Measurements from ENCODE around the gene HOXA7. TPM values are rescaled to one million over a fixed set of nuclear protein-coding genes. Genes with fewer than 3 reads are reported as not detected.

Gene HOXA7
- not detected for total RNA-seq

DNA sequence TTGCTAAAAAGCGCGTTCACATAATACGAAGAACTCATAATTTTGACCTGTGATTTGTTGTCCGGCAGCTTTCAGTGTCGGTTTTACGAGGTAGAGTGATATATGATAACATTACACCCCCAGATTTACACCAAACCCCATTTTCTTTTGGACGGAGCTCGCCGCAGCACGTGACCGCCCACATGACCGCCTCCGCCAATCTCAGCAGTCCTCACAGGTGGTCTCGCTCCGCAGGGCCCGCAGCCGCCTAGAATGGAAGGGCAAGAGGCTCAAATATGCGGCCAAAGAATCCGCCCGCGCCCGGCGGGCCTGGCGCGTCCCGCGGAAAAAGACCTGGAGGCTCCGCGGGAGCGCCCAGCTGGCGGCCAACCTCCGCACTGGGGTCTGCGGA is at the start of gene HOXA7:
Gene HOXA7, minus strand, starts transcription at position 168 of the 391 bp plus-strand sequence. Its CDS starts 130 bp downstream, at position 38.
- Mint-ChIP-seq H3K36me3 (ENCODE audit: low read depth) (peaks cover 3% of the 10 kb centered on the region), H3K27me3 (peaks cover 86% of the 10 kb centered on the region), H3K9me3 (no peaks in the 10 kb centered on the region), H3K4me3 (peak within 1 kb of the TSS; percentile 50), H3K4me1 (peaks cover 17% of the 10 kb centered on the region), H3K27ac (peak within 1 kb of the TSS; percentile 82)
- ChIA-PET CTCF (interaction anchor here (0.8 to 1.4 kb wide), 2 partner anchors 12 to 34 kb away, joined by 3 to 6 read pairs; no protein-coding TSS in a partner anchor), POLR2A (no interaction called here)
- DNase-seq, result no peak

- H3K9me3 Mint-ChIP-seq, result no peaks in the 10 kb centered on the region
- peaks cover 96% of the 10 kb centered on the region for H3K27me3 Mint-ChIP-seq
- no peak for DNase-seq
- H3K4me3 Mint-ChIP-seq, result no peak overlapping the region
- POLR2A ChIA-PET, result no interaction called here
- peaks cover 17% of the 10 kb centered on the region for H3K4me1 Mint-ChIP-seq
- peaks cover 2% of the 10 kb centered on the region for H3K36me3 Mint-ChIP-seq (ENCODE audit: low read depth)
- CTCF ChIA-PET, result interaction anchor here (0.9 kb wide), 1 partner anchor 9 kb away, joined by 3 read pairs; no protein-coding TSS in a partner anchor
- peak overlapping the region; percentile 68 for H3K27ac Mint-ChIP-seq
These were observed 49.1 kb upstream of the HOXA7 start for GRCh38 chr7:27205325-27206280.

DNA sequence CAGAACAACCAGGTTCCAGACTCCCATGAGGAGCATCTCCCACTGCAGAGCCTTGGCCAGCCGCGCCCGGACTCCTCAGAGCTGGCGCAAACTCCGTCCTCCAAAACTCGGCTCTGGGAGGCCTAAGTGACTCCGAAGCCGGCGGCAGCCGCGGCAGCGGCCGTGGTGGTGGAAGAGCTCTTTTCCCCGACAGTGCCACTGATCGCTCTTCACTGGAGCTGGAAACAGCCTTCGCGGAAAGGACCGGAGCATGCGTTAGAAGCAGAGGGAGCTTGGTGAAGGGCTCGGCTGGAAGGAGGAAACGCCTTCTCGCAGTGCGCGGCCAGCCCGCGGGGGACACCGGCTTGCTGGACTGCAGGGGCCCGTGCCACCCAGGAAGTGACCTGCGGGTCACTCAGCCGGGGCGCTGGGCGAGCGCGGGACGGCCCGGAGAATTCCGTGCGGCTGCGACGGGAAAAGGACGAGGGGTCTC is 48.4 kb upstream of the HOXA7 start:
- Mint-ChIP-seq H3K27me3 (peaks cover 93% of the 10 kb centered on the region), H3K36me3 (ENCODE audit: low read depth) (peaks cover 2% of the 10 kb centered on the region), H3K27ac (no peak overlapping the region), H3K9me3 (no peaks in the 10 kb centered on the region), H3K4me1 (peaks cover 16% of the 10 kb centered on the region), H3K4me3 (no peak overlapping the region)
- no peak for DNase-seq
- ChIA-PET CTCF (interaction anchor here (0.9 kb wide), 1 partner anchor 9 kb away, joined by 3 read pairs; no protein-coding TSS in a partner anchor), POLR2A (no interaction called here)

DNA sequence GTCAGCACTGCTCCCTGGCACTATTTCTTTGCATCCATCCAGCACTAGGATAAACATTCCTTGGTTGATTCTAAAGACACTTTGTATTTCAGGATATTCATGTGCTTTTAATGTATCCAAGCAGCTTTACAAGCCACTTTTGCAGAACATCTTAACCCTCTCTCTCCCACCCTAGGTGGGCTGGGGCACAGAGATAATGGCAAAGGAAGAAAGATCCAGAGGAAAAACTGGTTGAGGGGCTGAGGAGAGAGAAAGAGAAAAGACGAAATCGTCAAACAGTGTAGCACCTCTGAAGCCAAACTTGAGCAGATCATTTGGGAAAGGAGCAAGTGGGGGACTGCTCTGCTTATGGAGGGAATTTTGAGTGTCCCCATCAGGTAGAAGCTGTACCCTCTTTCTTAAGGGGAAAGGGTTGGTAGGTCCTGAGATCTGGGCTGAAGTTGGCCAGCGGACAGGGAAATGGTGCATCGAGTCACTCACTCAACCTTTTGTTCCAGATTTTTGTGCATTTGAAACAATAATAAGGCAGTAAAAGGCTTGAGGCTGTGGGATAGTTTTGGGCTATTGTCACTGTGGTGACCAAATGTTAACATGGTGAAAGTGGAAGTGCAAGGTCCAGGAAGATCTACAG is 47.6 kb upstream of the HOXA7 start:
- H3K27me3 Mint-ChIP-seq, result peaks cover 90% of the 10 kb centered on the region
- peaks cover 2% of the 10 kb centered on the region for H3K36me3 Mint-ChIP-seq (ENCODE audit: low read depth)
- H3K27ac Mint-ChIP-seq, result no peak overlapping the region
- no peak overlapping the region for H3K4me3 Mint-ChIP-seq
- DNase-seq, result no peak
- H3K4me1 Mint-ChIP-seq, result peaks cover 18% of the 10 kb centered on the region
- ChIA-PET POLR2A (no interaction called here), CTCF (interaction anchor here (0.7 to 0.9 kb wide), 4 partner anchors 8 to 43 kb away, joined by 3 read pairs; no protein-coding TSS in a partner anchor)
- H3K9me3 Mint-ChIP-seq, result no peaks in the 10 kb centered on the region

- ChIA-PET CTCF (interaction anchor here (0.7 to 0.9 kb wide), 2 partner anchors 14 to 42 kb away, joined by 3 read pairs; no protein-coding TSS in a partner anchor), POLR2A (no interaction called here)
- no peak overlapping the region for H3K4me3 Mint-ChIP-seq
- no peak for DNase-seq
- no peak overlapping the region for H3K27ac Mint-ChIP-seq
- H3K36me3 Mint-ChIP-seq (ENCODE audit: low read depth), result peaks cover 2% of the 10 kb centered on the region
- H3K9me3 Mint-ChIP-seq, result no peaks in the 10 kb centered on the region
- peaks cover 90% of the 10 kb centered on the region for H3K27me3 Mint-ChIP-seq
- peaks cover 18% of the 10 kb centered on the region for H3K4me1 Mint-ChIP-seq
These were observed 47.0 kb upstream of the HOXA7 start for GRCh38 chr7:27203365-27203953.

DNA sequence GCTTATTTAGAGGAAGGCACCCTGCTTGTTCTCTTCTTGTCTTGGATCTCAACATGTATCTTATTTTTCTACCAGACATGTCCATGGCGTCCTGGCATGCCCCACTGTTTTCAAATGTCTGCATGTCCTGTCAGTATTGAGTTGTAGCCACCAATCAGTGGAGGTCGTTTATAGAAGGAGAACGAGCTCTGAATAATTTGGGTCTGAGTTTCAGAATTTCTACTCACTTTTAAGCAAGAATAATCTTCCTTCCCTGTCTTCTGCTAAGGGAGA is 46.3 kb upstream of the HOXA7 start:
- Mint-ChIP-seq H3K27me3 (peaks cover 90% of the 10 kb centered on the region), H3K4me3 (no peak overlapping the region), H3K9me3 (no peaks in the 10 kb centered on the region), H3K4me1 (peaks cover 21% of the 10 kb centered on the region), H3K27ac (peak overlapping the region; percentile 41), H3K36me3 (ENCODE audit: low read depth) (peaks cover 2% of the 10 kb centered on the region)
- ChIA-PET POLR2A (no interaction called here), CTCF (interaction anchor here (0.6 to 1.2 kb wide), 2 partner anchors 40 to 42 kb away, joined by 3 to 4 read pairs; no protein-coding TSS in a partner anchor)
- DNase-seq, result no peak

DNA sequence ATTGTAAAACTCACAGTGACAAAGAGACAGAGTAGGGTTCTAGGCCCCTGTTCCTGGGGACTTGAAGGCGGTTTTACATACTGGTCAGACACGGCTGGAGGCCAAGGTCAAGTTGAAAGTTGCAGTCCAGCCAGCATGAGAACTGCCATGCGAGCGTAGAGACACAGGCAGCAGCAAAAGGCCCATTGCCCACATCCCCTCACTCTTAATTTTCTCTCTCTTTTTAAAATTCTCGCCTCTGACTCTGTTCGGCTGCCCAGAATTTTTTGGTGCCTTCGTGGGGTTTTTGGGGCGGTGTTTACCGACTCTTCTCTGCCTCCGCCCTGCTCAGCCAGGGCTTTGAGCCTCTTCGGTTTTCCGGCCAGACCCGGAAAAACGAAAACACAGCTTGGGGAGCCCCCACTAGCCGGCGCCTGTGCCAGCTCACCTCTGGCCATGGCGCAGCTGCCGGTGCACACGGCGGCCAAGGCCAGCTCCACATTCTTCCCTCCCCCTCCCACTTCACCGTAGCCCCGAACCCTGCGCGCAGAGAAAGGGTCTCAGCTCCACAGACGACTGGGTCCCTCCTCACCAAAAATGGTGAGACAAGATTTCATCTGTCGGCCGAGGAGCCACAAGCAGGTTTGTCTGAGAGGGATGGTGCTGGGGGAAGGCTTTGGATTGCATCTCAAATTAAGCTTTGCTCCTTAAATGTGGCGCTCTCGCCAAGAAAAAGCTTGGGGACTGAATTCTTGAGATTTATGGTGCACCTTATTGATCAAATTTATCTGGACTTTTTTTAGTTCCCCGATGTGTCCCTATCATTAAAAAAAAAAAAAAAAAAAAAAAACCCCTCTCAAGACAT is 45.8 kb upstream of the HOXA7 start:
- Mint-ChIP-seq H3K4me3 (no peak overlapping the region), H3K27me3 (peaks cover 90% of the 10 kb centered on the region), H3K36me3 (ENCODE audit: low read depth) (peaks cover 2% of the 10 kb centered on the region), H3K4me1 (peaks cover 21% of the 10 kb centered on the region), H3K9me3 (no peaks in the 10 kb centered on the region), H3K27ac (no peak overlapping the region)
- POLR2A ChIA-PET, result no interaction called here
- DNase-seq, result no peak
- CTCF ChIA-PET, result interaction anchor here (0.6 to 1.2 kb wide), 3 partner anchors 32 to 41 kb away, joined by 3 to 4 read pairs (median 3); no protein-coding TSS in a partner anchor

- Mint-ChIP-seq H3K27ac (no peak overlapping the region), H3K36me3 (ENCODE audit: low read depth) (peaks cover 2% of the 10 kb centered on the region), H3K4me3 (no peak overlapping the region), H3K9me3 (no peaks in the 10 kb centered on the region), H3K27me3 (peaks cover 89% of the 10 kb centered on the region), H3K4me1 (peaks cover 21% of the 10 kb centered on the region)
- CTCF ChIA-PET, result interaction anchor here (1.1 to 1.2 kb wide), 2 partner anchors 31 to 40 kb away, joined by 3 to 4 read pairs; no protein-coding TSS in a partner anchor
- POLR2A ChIA-PET, result no interaction called here
- DNase-seq, result no peak
These were observed 45.1 kb upstream of the HOXA7 start for GRCh38 chr7:27201580-27202017.

DNA sequence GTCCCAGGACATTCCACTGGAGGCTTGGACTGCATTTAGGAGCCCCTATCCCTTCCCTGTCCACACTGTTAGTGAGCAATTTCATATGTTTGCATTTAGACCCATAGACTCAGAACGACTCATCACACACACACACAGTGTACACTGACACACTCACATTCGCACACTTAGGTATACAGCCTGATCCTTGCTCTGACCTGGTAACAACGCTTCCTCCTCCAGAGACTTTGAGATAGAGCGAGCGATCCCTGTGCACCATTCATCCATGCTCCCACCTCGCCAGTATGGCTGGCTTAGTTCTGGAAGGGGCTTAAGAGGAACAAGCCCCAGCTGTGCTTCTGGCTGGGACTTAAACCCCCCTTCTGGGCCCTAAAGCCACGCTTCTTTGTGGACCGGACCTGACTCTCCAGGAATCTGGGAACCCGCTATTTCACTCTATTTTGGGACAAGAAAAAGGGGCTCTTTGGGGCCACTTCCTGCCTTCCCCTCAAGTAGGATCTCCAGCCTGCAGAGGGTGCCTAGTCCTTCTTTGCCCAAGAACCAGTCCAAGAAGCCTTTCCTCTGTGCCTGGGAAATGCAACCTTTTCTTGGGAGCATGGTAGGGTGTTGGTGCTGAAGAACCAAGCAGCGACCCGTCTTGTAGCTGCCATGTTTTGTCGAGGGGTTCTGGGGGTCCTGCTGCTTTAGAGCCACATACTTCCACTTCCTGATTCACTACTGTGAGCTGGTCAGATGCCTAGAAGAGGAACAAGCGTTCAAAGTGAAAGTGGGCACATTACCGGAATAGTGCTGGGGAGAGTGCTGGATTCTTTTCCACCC is 44.5 kb upstream of the HOXA7 start:
- ChIA-PET CTCF (interaction anchor here (1.1 kb wide), 1 partner anchor 31 kb away, joined by 3 read pairs; no protein-coding TSS in a partner anchor), POLR2A (no interaction called here)
- Mint-ChIP-seq H3K4me1 (peaks cover 21% of the 10 kb centered on the region), H3K27ac (peak overlapping the region; percentile 36), H3K36me3 (ENCODE audit: low read depth) (peaks cover 2% of the 10 kb centered on the region), H3K27me3 (peaks cover 88% of the 10 kb centered on the region), H3K9me3 (no peaks in the 10 kb centered on the region), H3K4me3 (peak overlapping the region; percentile 50)
- DNase-seq, result no peak

DNA sequence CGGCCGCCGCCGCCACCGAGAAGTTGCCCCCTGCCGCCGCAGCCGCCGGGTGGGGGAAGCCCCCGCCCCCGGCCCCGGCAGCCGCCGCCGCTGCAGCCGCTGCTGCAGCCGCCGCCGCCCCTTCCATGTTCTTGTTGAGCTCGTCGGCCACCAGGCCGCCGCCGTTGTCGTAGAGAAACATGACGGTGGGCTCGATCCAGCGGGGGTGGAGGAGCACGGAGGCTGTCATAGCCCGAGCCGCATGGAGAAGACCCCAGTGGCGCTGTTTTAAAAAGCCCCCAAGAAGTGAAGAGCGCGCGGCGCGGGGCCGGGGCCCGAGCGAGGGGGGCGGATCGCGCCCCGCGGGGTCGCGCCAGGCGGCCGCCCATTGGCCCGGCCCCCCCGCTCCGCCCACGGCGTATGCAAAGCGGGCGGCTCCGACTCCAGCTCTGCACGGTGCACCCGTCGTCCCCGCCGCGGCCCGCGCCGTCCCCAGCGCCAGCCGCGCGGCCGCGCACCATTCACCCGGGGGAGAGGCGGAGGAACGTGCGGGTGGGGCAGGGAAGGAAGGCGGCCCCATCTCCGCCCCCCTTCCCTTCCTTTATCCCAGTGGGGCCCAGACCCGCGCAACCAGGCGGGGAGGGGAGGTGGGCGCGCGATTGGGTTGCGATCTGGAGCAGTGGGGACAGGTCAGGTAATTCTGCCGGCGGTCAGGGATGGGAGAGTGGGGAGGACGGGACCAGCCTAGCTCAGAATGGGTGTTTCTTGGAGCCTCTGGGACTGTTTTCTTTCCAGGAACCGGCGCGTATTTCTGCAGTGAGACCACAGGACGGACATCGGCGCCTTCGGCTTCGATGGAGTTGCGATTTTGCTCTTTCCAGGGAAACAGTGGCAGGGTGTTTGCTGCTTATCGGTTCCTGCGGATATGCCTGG is 43.6 kb upstream of the HOXA7 start, which contains the start of gene HOXA13:
Gene HOXA13, minus strand, starts transcription at position 243 of the 912 bp plus-strand sequence. Its CDS starts 14 bp downstream, at position 229.
- ChIA-PET POLR2A (interaction anchor here (0.6 kb wide), 1 partner anchor 896 kb away, joined by 4 read pairs; no protein-coding TSS in a partner anchor), CTCF (interaction anchor here (1.0 to 2.1 kb wide), 7 partner anchors 13 to 49 kb away, joined by 3 to 9 read pairs (median 4); partner anchors contain the start of gene EVX1)
- H3K36me3 Mint-ChIP-seq (ENCODE audit: low read depth), result peaks cover 2% of the 10 kb centered on the region
- H3K4me3 Mint-ChIP-seq, result peak within 1 kb of the TSS; percentile 60
- H3K9me3 Mint-ChIP-seq, result no peaks in the 10 kb centered on the region
- peaks cover 86% of the 10 kb centered on the region for H3K27me3 Mint-ChIP-seq
- H3K4me1 Mint-ChIP-seq, result peaks cover 19% of the 10 kb centered on the region
- peak within 1 kb of the TSS; percentile 62 for H3K27ac Mint-ChIP-seq
- DNase-seq, result no peak

Data from activated CD4-positive, alpha-beta T cell treated with anti-CD3 and anti-CD28 coated beads, Interleukin-2, amount 10 ng/mL, durations not matched to agents 7 days and 5 days (primary cell).